IMR-90 (cell line): ENCODE measurements around the gene ATRX. TPM values are rescaled to one million over a fixed set of nuclear protein-coding genes. Genes with fewer than 3 reads are reported as not detected.
A peak's percentile ranks its signal among the peaks of the same experiment; 100 is the strongest.

Source experiments
- ATAC-seq: fragments of 200-7000 bp; cut with Tn5 transposase; 2 replicates; pipeline ENCODE4 v1.9.1; 2020; ENCODE audit warnings: low read depth, mild to moderate bottlenecking, moderate library complexity
- Bru-seq: library from RNA; stranded (reverse); fragments of 400-500 nt; gene quantifications from one replicate; lab custom pipeline; 2021; lab: Mats Ljungman, UMichigan
- BruChase-seq, 2 experiments: library from RNA; stranded (reverse); fragments of 400-500 nt; gene quantifications; one replicate each; lab custom pipeline; 2021; lab: Mats Ljungman, UMichigan
- BruUV-seq: library from RNA; stranded (reverse); fragments of 400-500 nt; replicated peaks from 2 replicates; lab custom pipeline; 2021; lab: Mats Ljungman, UMichigan
- CTCF ChIA-PET: fragments of 300-600 bp; formaldehyde crosslinking; extraction: SDS; loops from one replicate; lab custom pipeline; 2021; ENCODE audit warnings: antibody characterized with exemption; lab: Yijun Ruan, JAX
- POLR2A ChIA-PET: fragments of 300-600 bp; sonication (Branson Sonifier 250); formaldehyde crosslinking; loops from one replicate; lab custom pipeline; 2022; ENCODE audit warnings: antibody characterized with exemption; ENCODE audit not compliant: unreplicated experiment; lab: Charles Lee
- DNase-seq: peaks from one replicate; pipeline ENCODE4 v3.0.0; 2013
- H2AFZ ChIP-seq: replicated peaks from 2 replicates; pipeline ENCODE3; 2013; ENCODE audit warnings: low read length, mild to moderate bottlenecking; ENCODE audit not compliant: poor library complexity
- H2AK5ac ChIP-seq: 2 replicates; pipeline ENCODE4 v1.6.1; 2013; ENCODE audit warnings: low read depth, low read length, inconsistent platforms
- H2AK9ac ChIP-seq: replicated peaks from 2 replicates; pipeline ENCODE3; 2013; ENCODE audit warnings: mild to moderate bottlenecking, low read depth, low read length, moderate library complexity; ENCODE audit not compliant: poor library complexity
- H2BK120ac ChIP-seq: 2 replicates; pipeline ENCODE4 v1.6.1; 2013; ENCODE audit warnings: low read depth, low read length, inconsistent platforms
- H2BK15ac ChIP-seq: 3 replicates; pipeline ENCODE4 v1.6.1; 2013; ENCODE audit warnings: low read depth, low read length, inconsistent platforms
- H2BK20ac ChIP-seq: 2 replicates; pipeline ENCODE4 v1.6.1; 2013; ENCODE audit warnings: low read depth, mild to moderate bottlenecking, inconsistent platforms, low read length, moderate library complexity
- H2BK5ac ChIP-seq: 2 replicates; pipeline ENCODE4 v1.6.1; 2013; ENCODE audit warnings: mild to moderate bottlenecking, low read depth, low read length, inconsistent platforms; ENCODE audit not compliant: poor library complexity, severe bottlenecking
- H3K14ac ChIP-seq: replicated peaks from 2 replicates; pipeline ENCODE4 v1.6.1; 2013; ENCODE audit warnings: low read depth, low read length, inconsistent platforms
- H3K18ac ChIP-seq: 2 replicates; pipeline ENCODE4 v1.6.1; 2013; ENCODE audit warnings: low read depth, low read length, control low read depth
- H3K23ac ChIP-seq: 2 replicates; pipeline ENCODE4 v1.6.1; 2013; ENCODE audit warnings: low read depth, low read length, inconsistent platforms
- H3K27ac ChIP-seq: 2 replicates; pipeline ENCODE4 v1.5.1; 2013; ENCODE audit warnings: mild to moderate bottlenecking, control low read depth, low read length; ENCODE audit not compliant: insufficient read depth
- H3K27me3 ChIP-seq: 2 replicates; pipeline ENCODE4 v1.6.1; 2013; ENCODE audit warnings: low read length; ENCODE audit not compliant: control insufficient read depth, insufficient read depth
- H3K36me3 ChIP-seq: 2 replicates; pipeline ENCODE4 v1.6.1; 2013; ENCODE audit warnings: low read length, mixed read lengths; ENCODE audit not compliant: control insufficient read depth, insufficient read depth
- H3K4ac ChIP-seq: 2 replicates; pipeline ENCODE4 v1.6.1; 2013; ENCODE audit warnings: low read depth, low read length, inconsistent platforms
- H3K4me1 ChIP-seq: 2 replicates; pipeline ENCODE4 v1.6.1; 2013; ENCODE audit warnings: low read length, mixed read lengths; ENCODE audit not compliant: control insufficient read depth, insufficient read depth
- H3K4me2 ChIP-seq: 2 replicates; pipeline ENCODE4 v1.6.1; 2013; ENCODE audit warnings: low read depth, mild to moderate bottlenecking, control low read depth, low read length, moderate library complexity
- H3K4me3 ChIP-seq: 2 replicates; pipeline ENCODE4 v1.5.1; 2013; ENCODE audit warnings: low read depth, mild to moderate bottlenecking, control low read depth, low read length, moderate library complexity; ENCODE audit not compliant: insufficient read depth
- H3K56ac ChIP-seq: 2 replicates; pipeline ENCODE4 v1.6.1; 2013; ENCODE audit warnings: low read length, inconsistent platforms; ENCODE audit not compliant: insufficient read depth; ENCODE audit errors: extremely low read depth
- H3K79me1 ChIP-seq, 2 experiments: 2 replicates each; pipeline ENCODE4 v1.6.1; 2013; ENCODE audit warnings: low read length in 2 of 2, inconsistent platforms in 1 of 2, low read depth in 1 of 2
- H3K9ac ChIP-seq: 2 replicates; pipeline ENCODE4 v1.6.1; 2013; ENCODE audit warnings: low read depth, low read length, control low read depth
- H3K9me1 ChIP-seq: 2 replicates; pipeline ENCODE4 v1.6.1; 2013; ENCODE audit warnings: low read length, inconsistent platforms; ENCODE audit not compliant: insufficient read depth
- H3K9me3 ChIP-seq: 2 replicates; pipeline ENCODE4 v1.6.1; 2013; ENCODE audit warnings: low read length; ENCODE audit not compliant: control insufficient read depth, insufficient read depth
- H4K20me1 ChIP-seq: 2 replicates; pipeline ENCODE4 v1.6.1; 2013; ENCODE audit warnings: low read length, inconsistent platforms; ENCODE audit not compliant: insufficient read depth
- H4K5ac ChIP-seq: 2 replicates; pipeline ENCODE4 v1.6.1; 2013; ENCODE audit warnings: mild to moderate bottlenecking, low read depth, low read length, control low read depth
- H4K8ac ChIP-seq, 2 experiments: 2 replicates each; pipeline ENCODE4 v1.6.1; 2013; ENCODE audit warnings: low read depth in 2 of 2, low read length in 2 of 2, control low read depth in 1 of 2, inconsistent platforms in 1 of 2
- H4K91ac ChIP-seq: 2 replicates; pipeline ENCODE4 v1.6.1; 2013; ENCODE audit warnings: low read depth, low read length, inconsistent platforms; ENCODE audit not compliant: insufficient read depth
- BHLHE40 ChIP-seq: fragments of 150-350 bp; IDR thresholded peaks from 2 replicates; pipeline ENCODE4 v1.6.1; 2016; ENCODE audit warnings: mild to moderate bottlenecking, low read depth, low read length
- CHD1 ChIP-seq: IDR thresholded peaks from 2 replicates; pipeline ENCODE4 v1.6.1; 2012; ENCODE audit warnings: low read depth, low read length, improper control_type of control experiment
- CTCF ChIP-seq: conservative IDR thresholded peaks from 2 replicates; pipeline ENCODE4 v1.5.1; 2012; ENCODE audit warnings: mild to moderate bottlenecking, low read depth, low read length, improper control_type of control experiment
- ELK1 ChIP-seq: fragments of 150-350 bp; IDR thresholded peaks from 2 replicates; pipeline ENCODE4 v1.6.1; 2016; ENCODE audit warnings: low read depth, mild to moderate bottlenecking, low read length, moderate library complexity, borderline replicate concordance
- MXI1 ChIP-seq: IDR thresholded peaks from 2 replicates; pipeline ENCODE4 v1.6.1; 2012; ENCODE audit warnings: low read depth, mild to moderate bottlenecking, low read length, moderate library complexity, borderline replicate concordance
- NFE2L2 ChIP-seq: fragments of 150-350 bp; IDR thresholded peaks from 2 replicates; pipeline ENCODE4 v1.6.1; 2016; ENCODE audit warnings: low read depth, mild to moderate bottlenecking, low read length
- POLR2A ChIP-seq: IDR thresholded peaks from 2 replicates; pipeline ENCODE4 v1.6.1; 2012; ENCODE audit warnings: mild to moderate bottlenecking, low read depth, low read length
- RCOR1 ChIP-seq: IDR thresholded peaks from 2 replicates; pipeline ENCODE4 v1.6.1; 2012; ENCODE audit warnings: mild to moderate bottlenecking, low read length, improper control_type of control experiment; ENCODE audit not compliant: insufficient replicate concordance
- RFX5 ChIP-seq: IDR thresholded peaks from 2 replicates; pipeline ENCODE4 v1.8.0; 2012; ENCODE audit warnings: low read depth, mild to moderate bottlenecking, low read length, moderate library complexity
- SMC3 ChIP-seq: fragments of 150-350 bp; IDR thresholded peaks from 2 replicates; pipeline ENCODE4 v1.6.1; 2016; ENCODE audit warnings: low read depth, mild to moderate bottlenecking, antibody characterized with exemption, low read length, moderate library complexity
- USF2 ChIP-seq: fragments of 150-350 bp; IDR thresholded peaks from 2 replicates; pipeline ENCODE4 v1.6.1; 2017; ENCODE audit warnings: mild to moderate bottlenecking, antibody characterized with exemption, low read length, low read depth
- WGBS, 2 experiments: methylation state at CpG; one replicate each; pipeline versions ENCODE4 v1.1.5 to v1.1.7; 2013; ENCODE audit warnings: missing lambda C conversion rate in 2 of 2; ENCODE audit not compliant: insufficient read length in 1 of 2; ENCODE audit errors: extremely low coverage in 2 of 2; 5-methylcytosine and 5-hydroxymethylcytosine counted together
- dilution Hi-C: fragments of 300-500 bp; cut with HindIII; formaldehyde crosslinking; loops from one replicate; pipeline ENCODE4 v1.14.3; 2018; ENCODE audit warnings: low sequenced_read_pairs; ENCODE audit not compliant: unreplicated experiment
- in situ Hi-C: fragments of 300-500 bp; cut with MboI; formaldehyde crosslinking; loops from 3 replicates; pipeline ENCODE4 v1.14.3; 2019; ENCODE audit warnings: low sequenced_read_pairs, inconsistent platforms, mixed read lengths
- intact Hi-C: fragments of 100-400 bp; cut with micrococcal nuclease; formaldehyde crosslinking; loops from 2 replicates; pipeline ENCODE4 v1.10.0; 2022
- long read RNA-seq: library from polyadenylated mRNA; unstranded; transcript quantifications from one replicate; pipeline ENCODE4 v2.0.0, GENCODE V29; 2021; ENCODE audit not compliant: unreplicated experiment
- polyA plus RNA-seq, 3 experiments: library from polyadenylated mRNA; depleted of rRNA; stranded (reverse); fragments of >200 nt; gene quantifications; 2 replicates each; pipeline ENCODE4 v1.2.3, GENCODE V29; 2012; ENCODE audit warnings: low replicate concordance in 1 of 3
- total RNA-seq: library from RNA; depleted of rRNA; stranded (reverse); fragments of >200 nt; gene quantifications from 2 replicates; pipeline ENCODE4 v1.2.3, GENCODE V29; 2012; rRNA removed

ATRX gene
- total RNA-seq (73.8 and 96.1 TPM in 2 replicates), polyA plus RNA-seq (2012; rRNA removed) (20.3 and 20.7 TPM in 2 replicates), Bru-seq, nascent RNA (percentile 88 among the genes with signal in this experiment), BruChase-seq, experiment 1, labeled RNA remaining after a 6-hour chase (percentile 90 among the genes with signal in this experiment), BruChase-seq, experiment 2, labeled RNA remaining after a 2-hour chase (percentile 88 among the genes with signal in this experiment)
- polyA plus RNA-seq (2012; cell fraction: cytosol; rRNA removed), result 3.5 and 4.6 TPM in 2 replicates
- polyA plus RNA-seq (2012; cell fraction: nucleus; rRNA removed; ENCODE audit: low replicate concordance), result 9.4 and 68.7 TPM in 2 replicates
- long read RNA-seq, partial matches to known transcripts, result 99 of 137 reads
- long read RNA-seq, other reads (novel, unspliced or antisense), result 32 of 137 reads

- peak within 1 kb of the TSS; percentile 96 for H2AFZ ChIP-seq
- peak within 1 kb of the TSS; percentile 80 for H4K5ac ChIP-seq
- no peak within 1 kb of the TSS for H2BK15ac ChIP-seq
- H4K91ac ChIP-seq, result peak within 1 kb of the TSS; percentile 95
- peak within 1 kb of the TSS; percentile 62 for H2BK120ac ChIP-seq
- H2BK5ac ChIP-seq, result peak within 1 kb of the TSS; percentile 90
- peak within 1 kb of the TSS; percentile 71 for H3K4me3 ChIP-seq
- BruUV-seq, result no TSS peak
- 0 out of 2 replicates have a peak within 1 kb of the TSS, but pooled peaks have one; percentile 69 for H3K56ac ChIP-seq
- H3K4ac ChIP-seq, result peak within 1 kb of the TSS; percentile 92
- H3K18ac ChIP-seq, result peak within 1 kb of the TSS; percentile 42
- H2BK20ac ChIP-seq, result no peak within 1 kb of the TSS; the same call in 1 of the 2 replicates
- peak within 1 kb of the TSS; percentile 95 for H3K27ac ChIP-seq
- no peak for TF ChIP-seq ELK1
- TF ChIP-seq NFE2L2, result no peak
- no peak for TF ChIP-seq RCOR1
- no peak for TF ChIP-seq SMC3
- TF ChIP-seq USF2, result no peak
- no peak for TF ChIP-seq MXI1
- TF ChIP-seq RFX5, result peak; percentile 89
- TF ChIP-seq CTCF, result no peak
- TF ChIP-seq CHD1, result no peak
- TF ChIP-seq POLR2A, result peak; percentile 86
- TF ChIP-seq BHLHE40, result no peak
- POLR2A ChIA-PET, result no interaction called here
- H4K8ac ChIP-seq, result peak within 1 kb of the TSS; percentile 90 to 91
- CTCF ChIA-PET, result no interaction called here
- H3K9me1 ChIP-seq, result no peaks in the 10 kb centered on the region
- DNase-seq, result peak; percentile 79
- peak within 1 kb of the TSS; percentile 71; the same call in 1 of the 2 replicates for H2AK5ac ChIP-seq
- peak within 1 kb of the TSS; percentile 90 for H2AK9ac ChIP-seq
- 0 out of 4 replicates have a peak, but pooled peaks cover 0 to 2% of the 10 kb centered on the region in 2 experiments for H3K79me1 ChIP-seq
- H3K23ac ChIP-seq, result peak within 1 kb of the TSS; percentile 88
- H3K9ac ChIP-seq, result peak within 1 kb of the TSS; percentile 94
- no peaks in the 10 kb centered on the region for H3K9me3 ChIP-seq
- H3K27me3 ChIP-seq, result no peaks in the 10 kb centered on the region
- H3K36me3 ChIP-seq, result no peaks in the 10 kb centered on the region
- WGBS, 2 experiments, result 37% methylated on average over 30 of the region's 61 CpGs; no CpG with 5 or more reads in 1 of the 2 experiments
- ATAC-seq, result peak; percentile 95
- dilution Hi-C loops (no loop called here), intact Hi-C loops (loop anchor here (10.0 kb wide), 1 partner anchor 109 kb away; the partner anchor contains the start of genes COX7B and MAGT1), in situ Hi-C loops (no loop called here)
- H4K20me1 ChIP-seq, result peaks cover 33% of the 10 kb centered on the region
- peak within 1 kb of the TSS; percentile 51 for H3K4me2 ChIP-seq
- peak within 1 kb of the TSS; percentile 92 for H3K14ac ChIP-seq
- no peaks in the 10 kb centered on the region for H3K4me1 ChIP-seq
Measured at GRCh38 chrX:77785486-77786364, at the start of gene ATRX. Gene ATRX (minus strand): TSS chrX:77786216. CDS start chrX:77786001, 215 bp downstream.
